Astrocyte of the hippocampus (primary cell): Measurements from ENCODE around the gene RAB1B.

ENCODE experiments used
- DNase-seq: peaks from one replicate; pipeline ENCODE4 v3.0.0; 2011; ENCODE audit warnings: low read depth, low spot score

RAB1B gene

DNA sequence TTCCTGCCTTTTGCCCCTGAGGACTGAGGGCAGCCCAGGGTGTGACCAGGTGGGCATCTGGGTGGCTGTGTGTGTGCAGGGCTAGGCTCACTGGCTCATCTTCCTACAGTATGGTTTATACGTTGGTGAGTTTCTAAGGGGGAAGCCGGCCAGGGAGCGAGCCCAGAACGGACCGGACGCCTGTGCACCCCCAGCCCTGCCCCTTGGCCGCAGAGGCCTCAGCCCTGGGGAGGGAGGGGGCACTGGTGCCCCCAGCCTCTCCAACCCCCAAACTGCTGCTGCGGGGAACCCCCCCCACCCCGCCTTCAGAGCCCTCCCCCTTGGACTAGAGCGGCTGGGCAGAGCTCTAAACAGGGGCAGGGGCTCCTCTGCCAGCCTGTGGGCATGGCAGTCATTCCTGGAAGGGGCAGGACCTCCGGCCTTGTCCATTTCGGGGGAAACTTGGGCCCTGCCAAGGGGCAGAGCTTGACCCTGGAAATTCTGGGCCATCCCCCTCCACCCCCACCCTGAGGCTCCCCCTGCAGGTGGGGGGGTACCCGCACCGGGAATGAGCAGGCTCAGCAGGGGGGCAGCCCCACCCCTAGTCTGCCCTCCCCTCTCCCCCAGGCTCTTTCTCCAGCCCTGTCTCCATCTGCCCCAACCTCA lies 15.1 kb downstream of the RAB1B start:
- no peak for DNase-seq

DNA sequence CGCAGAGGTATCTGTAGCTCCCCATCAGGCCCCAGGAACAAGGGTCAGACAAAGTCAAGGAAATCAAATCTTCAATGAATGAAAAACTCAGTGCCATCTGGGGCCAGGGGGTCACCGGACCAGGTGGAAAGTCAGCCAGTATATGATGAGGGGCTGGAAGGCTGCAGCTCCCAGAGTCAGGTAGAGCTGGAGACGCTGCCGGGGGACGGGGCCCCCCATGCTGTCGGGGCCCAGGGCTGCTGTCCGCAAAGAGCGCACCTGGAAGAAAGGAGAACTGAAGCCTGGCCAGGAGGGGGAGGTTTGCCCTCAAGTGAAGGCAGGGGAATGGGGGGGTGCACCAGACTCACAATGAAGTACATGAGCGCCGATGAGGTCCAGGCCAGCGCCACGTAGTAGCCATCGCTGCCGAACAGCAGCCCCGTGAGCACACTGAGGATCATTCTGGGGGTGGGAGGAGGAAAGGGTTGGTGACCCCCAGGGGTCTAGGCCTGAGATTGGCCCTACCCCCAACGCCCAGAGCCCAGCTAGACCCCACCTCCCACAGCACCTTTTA lies 16.2 kb downstream of the RAB1B start:
- no peak for DNase-seq

DNA sequence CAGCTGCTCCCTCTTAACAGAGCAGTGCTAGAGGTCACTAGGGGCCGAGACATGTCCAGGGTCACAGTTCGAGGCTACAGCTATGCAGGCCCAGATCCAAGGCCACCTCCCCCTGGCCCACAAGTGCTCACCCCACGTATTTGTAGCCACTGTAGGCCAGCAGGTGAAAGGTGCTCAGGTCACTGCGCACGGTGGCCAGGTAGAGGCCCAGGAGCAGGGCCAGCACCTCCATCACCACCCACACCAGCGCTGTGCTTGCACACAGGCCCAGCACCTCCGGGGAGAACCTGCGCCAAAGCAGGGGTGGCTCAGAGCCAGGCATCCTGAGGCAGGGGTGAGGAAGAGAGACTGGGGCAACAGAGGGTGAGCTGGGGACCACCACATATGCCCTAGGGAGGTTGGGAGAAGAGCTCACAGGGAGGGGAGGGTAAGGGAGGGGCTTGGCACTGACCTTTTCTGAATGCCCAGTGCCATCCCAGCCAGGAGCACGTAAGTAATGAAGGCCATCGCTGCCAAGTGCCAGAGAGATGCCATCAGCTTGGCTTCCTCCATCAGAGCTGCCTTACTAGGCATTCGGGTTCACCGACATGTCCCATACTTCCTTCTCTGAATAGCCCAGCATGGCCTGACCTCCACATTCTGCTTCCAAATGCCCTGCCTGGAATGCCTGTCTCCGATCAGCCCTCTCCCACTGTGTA lies 17.0 kb downstream of the RAB1B start:
- DNase-seq: no peak

DNA sequence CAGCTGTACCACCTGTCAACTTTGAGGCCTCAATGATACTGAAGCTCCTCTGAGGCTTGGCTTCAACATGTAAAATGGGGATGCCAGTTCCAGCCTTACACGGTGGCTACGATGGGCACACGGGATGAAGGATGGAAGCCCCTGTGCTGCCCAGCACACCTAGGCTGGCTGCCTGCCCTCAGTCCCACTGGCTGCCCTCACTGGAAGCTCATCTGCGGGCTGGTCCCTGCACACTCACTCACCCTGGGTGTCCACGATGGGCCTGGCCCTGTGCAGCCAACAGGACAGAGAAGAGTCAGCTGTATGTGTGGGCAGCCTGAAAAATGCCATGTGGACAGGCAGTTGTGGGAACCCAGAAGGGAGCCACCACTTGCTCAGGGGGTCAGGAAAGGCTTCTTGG lies 18.3 kb downstream of the RAB1B start:
- no peak for DNase-seq

DNA sequence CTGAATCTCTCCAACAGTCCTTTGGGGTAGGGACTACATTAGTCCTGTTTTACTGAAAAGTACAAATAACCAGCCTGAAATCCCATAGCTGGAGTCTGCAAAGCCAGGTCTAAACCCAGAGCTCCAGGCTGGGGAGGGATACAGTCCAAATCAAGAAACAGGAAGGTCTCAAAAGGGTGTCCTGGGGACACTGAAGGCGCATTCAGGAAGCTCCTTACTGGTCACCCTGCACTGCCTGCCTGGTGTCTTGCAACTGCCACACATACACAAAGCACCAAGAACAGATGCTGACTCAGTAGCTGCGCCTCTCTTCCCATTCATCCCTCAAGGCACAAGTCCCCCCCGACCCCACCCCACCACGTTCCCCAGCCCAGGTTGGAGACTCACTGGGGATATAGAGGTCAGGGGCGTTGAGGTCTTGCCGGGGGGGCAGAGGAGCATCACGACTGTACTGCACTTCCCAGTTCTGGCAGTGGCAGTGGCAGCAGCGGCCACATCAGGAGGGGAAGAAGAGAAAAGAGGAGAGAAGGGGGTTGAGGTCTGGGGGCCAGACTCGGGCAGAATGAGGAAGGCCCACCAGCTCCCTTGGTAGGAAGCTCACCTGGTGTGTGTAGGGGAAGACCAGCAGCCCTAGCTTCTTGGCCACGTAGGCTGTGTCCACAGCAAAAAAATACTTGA lies 18.9 kb downstream of the RAB1B start:
- no peak for DNase-seq

DNA sequence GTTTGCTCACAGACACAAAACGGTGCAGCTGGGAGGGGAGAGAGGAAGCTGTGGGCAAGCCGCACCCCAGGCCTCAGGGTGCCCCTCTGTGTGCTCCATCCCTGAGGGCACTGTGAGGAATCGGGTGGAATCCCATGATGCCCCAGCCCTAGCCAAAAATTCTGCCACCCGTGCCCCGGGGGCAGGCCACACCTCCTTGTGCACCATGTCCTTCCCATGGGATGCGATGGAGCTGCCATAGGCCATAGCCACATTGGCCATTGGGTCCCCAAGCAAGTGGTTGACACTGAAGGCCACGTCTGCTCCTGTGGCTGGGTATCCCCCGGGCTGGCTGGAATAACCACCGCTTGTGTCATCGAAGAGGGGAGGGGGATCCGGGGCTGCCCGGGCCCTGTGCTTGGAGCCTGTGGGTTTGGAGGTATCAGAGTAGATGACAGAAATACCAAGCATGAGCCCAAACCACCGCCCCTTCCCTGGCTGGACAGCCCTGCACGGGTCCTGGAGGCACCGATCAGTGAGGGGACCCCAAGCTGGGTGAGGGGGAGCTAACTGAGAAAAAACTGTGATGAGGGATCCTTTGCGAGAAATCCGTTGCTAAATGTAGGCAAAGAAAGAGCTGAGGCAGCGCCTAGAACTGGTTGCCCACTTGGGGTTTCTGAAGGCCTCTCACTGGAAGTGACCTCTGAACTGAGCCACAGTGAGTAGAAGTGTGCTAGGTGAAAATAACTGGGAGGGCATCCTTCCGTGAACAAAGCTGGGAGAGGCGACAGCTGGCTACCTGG lies 19.6 kb downstream of the RAB1B start:
- peak; percentile 37 for DNase-seq

DNA sequence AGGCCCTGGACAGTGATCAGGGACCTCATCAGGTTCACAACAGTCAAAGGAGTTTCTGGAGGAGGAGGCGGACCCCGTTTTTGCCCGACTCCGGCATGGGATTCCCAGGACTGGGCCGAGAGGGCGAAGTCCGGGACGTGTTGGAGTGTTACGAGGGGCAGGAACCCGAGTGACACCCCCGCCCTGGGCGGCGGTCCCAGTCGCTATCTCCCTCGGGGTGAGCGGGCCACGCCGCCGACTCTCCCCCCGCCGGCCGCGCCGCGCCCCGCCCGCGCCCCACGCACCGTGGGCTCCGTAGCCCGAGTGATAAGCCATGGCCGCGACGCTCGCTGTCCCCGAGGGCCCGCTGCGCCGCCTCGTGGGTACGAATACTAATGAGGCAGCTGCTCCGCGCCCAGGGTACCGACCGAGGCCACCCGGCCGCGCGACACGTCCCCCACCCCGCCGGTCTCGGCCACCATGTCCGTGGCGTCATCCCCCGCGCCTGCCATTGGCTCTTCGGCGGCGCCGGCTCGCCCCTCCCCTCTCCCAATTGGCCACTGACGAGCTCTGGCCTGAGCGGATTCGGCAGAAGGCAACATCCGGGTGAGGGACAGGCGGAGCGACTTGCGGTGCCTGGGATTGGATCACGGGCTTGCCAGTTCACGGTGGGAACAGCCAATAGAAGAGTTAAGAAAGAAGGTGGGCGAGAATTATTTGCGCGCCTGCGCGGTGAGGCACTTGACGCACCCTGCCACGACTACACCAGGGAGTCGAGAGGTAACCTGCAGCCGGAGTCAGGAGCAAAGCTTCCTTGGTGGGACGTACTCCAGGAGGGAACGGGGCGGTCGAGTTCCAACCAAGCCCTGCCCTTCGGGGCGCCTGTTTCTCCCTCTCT lies 20.5 kb downstream of the RAB1B start, which contains the start of gene YIF1A:
YIF1A (minus strand) TSS at position 473 of the 877 bp plus-strand sequence; CDS start at position 315, 158 bp downstream.
- peak; percentile 100 for DNase-seq

DNA sequence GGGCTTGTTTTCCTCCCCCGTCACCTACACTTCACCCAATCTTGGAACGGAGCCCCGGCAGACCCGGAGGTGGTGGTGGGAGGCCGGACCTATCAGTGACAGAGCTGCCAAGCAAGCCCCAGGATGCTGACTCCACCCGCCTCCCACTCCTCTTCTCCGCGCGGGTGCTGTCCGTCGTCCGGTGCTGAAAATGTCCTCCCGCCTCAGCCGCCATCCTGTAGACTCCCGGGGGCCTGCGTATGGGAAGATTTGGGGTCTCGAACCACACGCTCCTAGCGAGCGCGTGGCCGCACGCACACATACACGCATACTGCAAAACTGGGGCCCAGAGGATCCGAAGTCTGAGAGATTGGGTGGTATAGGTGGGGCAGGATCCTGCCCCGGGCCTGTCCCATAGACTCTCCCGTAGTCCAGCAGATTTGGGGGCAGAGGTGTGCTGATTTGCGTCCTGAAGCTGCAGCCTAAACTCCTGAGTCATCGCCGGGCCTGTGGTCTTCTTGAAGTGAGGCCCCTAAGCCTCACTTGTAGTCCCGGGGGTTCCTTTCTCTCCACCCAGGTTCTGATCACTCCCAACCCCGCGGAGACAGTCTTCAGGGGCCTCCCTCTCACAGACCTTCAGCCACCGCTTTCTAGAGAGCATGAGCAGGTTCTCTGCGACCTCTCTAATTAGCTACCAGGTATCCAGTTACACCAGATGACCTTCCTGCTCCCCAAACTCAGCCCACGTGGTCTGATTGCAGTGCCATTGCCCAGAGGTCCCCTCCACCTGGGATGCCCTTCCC lies 21.3 kb downstream of the RAB1B start:
- peak; percentile 91 for DNase-seq

DNA sequence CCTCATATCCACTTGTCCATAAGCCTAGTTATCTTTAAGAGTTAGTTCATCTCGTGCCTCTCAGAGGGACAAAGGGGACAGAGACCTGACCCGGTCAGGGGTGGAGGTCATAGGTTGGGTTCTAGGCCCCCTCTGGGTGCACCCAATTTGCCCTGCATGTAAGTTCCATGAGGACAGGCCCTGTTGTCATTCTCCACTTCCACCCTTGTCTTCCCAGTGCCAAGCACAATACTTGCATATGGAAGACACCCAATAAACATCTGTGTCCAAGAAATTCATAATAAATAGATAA lies 21.8 kb downstream of the RAB1B start:
- no peak for DNase-seq

DNA sequence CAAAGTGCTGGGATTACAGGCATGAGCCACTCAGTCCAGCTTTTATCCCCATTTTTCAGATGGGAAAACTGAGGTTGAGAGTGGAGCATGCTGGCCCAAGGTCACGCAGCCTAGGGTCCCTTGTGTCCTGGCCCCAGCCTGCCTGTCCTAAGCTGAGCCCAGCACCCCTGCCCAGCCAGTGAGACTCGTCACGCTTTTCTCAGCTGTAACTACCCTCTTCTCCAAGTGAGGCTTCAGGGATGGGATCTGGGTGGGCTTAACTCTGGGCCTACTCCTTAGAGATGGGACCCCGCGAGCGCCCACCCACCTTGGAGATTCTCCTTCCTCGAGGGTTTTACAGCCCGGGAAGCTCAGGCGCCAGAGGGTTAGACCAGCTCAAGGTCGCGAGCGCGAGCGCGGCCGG lies 22.9 kb downstream of the RAB1B start:
- no peak for DNase-seq

DNA sequence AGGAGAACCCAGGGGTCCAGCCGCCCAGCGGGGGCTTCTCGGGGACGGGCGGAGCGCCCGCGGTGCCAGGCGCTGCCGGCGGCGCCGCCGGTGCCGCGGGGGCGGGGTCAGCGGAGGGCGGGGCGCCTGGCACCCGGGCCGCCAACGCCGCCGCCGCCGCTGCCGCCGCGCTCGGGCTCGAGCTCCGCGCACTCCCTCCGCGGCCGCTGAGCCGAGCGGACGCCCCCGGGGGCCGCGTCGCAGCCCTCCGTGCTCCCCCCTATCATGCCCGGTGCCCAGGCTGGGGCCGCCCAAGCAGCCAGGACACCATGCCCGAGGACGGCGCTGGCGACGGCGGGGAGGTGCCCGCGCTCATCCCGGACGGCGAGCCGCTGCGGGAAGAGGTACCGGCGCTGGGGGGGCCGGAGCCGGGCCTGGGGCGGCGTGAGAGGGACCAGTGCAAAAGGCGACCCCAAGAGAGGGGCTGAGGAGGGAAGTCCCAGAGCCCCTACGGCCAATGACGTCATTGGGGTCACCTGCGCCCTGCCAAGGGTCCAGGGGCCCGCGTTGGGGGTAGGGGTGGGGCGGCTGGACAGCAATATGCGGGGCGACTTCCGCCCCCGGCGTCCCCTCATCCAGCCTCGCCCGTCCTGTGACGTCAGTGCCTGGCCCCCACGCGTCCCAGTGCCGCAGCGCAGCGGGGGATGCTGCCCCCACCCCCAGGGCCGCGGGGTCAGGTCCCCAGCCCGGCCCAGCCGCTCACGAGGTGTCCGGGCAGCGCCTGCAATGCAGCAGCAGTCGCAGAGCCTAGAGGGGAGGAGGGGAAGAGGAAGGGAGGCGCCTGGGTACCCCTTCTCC lies 23.5 kb downstream of the RAB1B start, which contains the start of gene TMEM151A:
TMEM151A (plus strand) TSS at position 189 of the 837 bp plus-strand sequence; CDS start at position 309, 120 bp downstream.
- no peak for DNase-seq

DNA sequence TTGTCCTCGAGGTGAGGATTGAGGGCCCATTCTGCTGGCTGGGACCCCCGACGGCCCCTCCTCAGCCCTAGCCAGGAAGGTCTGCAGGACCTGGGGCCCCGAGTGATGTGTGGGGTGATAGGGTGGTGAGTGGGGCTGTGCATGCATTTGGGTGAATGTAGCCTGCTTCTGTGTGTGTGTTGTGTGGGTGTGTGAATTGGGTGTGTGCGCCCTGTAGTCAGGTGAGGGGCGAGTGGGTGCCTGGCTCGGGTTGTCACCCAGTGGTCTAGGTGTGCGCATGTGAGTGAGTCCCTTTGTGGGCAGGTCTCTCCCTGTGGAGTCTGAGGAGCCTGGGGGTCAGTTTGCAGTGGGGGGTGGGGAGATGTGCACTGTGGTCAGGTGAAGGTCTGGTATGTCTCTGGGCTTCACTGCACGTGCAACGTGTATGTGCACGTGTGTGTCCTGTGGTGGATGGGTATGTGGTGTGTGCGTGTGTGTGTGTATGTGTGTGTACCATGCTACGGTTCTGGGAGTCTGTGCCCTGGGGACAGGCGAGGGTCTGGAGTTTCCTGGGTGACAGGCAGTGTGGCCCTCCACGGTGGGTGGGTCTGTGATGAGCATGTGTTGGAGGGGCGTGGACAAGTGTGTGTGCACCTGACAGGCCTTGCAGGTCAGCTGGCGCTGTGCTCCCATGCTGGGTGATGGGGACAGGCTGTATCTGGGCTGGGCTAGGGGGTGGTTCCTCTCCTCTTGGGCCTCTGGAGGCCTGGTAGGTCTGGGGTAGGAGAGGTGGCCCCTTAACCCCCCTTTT lies 24.3 kb downstream of the RAB1B start:
- DNase-seq: no peak

DNA sequence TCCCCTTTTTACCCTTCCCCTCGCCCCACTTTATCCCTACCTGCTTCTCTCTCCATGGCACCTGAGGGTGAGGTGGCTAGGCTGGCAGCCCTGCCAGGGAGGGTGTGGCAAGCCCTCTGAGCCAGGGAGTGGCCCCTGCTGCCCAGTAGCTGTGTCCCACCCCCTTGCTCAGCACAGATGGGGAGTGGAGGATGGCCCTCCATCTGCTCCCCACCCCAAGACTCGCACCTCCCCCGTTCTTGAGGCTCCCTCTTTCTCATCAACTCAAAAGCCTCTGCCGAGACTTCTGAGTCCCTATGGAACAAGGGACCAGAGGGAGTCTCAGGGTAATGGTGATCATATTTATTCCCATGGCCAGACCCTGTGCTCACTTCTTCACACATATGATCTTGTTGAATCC lies 24.9 kb downstream of the RAB1B start:
- no peak for DNase-seq

DNA sequence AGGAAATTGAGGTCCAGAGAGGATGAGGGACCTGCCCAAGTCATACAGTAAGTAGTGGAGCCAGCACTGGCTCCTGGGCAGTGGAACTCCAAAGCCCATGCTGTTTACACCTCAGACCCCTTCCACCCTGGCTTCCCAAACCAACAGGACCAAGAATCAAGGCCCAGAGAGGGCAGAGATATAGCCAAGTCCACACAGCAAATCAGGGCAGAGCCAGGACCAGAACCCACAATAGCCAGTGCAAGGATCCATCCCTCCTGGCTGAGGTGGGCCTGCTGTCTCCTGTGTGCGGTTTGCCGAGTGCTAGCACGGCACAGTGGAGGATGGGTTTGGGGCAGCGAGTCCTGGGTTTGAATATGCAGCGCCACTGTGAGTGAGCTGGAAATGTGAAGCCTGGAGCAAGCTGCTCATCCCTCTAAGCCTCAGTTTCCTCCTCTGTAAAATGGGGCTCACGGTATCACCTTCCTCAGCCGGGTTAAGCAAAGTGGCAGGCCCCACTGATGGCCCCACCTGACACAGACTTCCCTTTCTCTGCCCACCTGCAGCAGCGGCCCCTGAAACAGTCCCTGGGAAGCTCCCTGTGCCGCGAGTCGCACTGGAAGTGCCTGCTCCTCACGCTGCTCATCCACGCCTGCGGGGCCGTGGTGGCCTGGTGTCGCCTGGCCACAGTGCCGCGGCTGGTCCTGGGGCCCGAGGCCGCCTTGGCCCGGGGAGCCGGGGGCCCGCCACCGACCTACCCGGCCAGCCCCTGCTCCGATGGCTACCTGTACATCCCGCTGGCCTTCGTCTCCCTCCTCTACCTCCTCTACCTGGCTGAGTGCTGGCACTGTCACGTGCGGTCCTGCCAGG lies 25.6 kb downstream of the RAB1B start:
- DNase-seq: no peak

DNA sequence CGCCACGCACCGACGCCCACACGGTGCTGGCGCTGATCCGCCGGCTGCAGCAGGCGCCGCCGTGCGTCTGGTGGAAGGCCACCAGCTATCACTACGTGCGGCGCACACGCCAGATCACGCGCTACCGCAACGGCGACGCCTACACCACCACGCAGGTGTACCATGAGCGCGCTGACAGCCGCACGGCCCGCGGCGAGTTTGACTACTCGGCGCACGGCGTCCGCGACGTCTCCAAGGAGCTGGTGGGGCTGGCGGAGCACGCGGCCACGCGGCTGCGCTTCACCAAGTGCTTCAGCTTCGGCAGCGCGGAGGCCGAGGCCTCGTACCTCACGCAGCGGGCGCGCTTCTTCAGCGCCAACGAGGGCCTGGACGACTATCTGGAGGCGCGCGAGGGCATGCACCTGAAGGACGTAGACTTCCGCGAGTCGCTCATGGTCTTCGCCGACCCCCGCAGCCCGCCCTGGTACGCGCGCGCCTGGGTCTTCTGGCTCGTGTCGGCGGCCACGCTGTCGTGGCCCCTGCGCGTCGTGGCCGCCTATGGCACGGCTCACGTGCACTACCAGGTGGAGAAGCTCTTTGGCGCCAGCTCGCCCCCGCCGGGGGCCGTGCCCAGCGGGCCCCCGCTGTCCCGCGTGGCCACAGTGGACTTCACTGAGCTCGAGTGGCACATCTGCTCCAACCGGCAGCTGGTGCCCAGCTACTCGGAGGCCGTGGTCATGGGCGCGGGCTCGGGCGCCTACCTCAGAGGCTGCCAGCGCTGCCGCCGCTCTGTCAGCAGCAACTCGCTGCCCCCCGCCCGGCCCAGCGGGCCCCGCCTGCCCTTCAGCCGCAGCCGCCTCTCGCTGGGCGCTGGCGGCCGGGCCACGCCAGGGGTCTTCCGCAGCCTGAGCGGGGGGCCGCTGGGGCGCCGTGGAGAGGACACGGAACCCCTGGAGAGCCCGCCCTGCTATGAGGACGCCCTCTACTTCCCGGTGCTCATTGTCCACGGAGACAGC lies 26.5 kb downstream of the RAB1B start:
- no peak for DNase-seq

DNA sequence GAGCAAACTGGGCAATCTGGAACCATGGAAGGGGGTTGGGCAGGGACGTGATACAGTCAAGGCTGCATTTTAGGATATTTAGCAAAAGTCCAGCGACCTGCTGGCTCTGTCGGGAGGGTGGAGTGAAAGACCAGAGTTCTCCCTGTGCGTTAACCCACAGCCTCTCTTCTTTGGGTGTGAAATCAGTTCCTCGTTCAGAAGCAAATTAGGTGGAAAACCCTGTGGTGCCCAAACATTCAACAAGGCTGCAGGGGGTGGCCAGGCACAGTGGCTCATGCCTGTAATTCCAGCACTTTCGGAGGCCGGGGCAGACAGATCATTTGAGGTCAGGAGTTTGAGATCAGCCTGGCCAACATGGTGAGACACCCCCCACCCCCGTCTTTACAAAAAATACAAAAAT lies 29.2 kb downstream of the RAB1B start:
- no peak for DNase-seq
